Neural cell (in vitro differentiated cells): ENCODE measurements around the gene ASXL1.

Experiments
- CTCF ChIP-seq: fragments of 450-650 bp; IDR thresholded peaks from 2 replicates; pipeline ENCODE4 v1.5.1; 2014; ENCODE audit warnings: antibody characterized with exemption, mild to moderate bottlenecking, moderate library complexity; ENCODE audit not compliant: poor library complexity, severe bottlenecking
- EP300 ChIP-seq: fragments of 450-650 bp; conservative IDR thresholded peaks from 2 replicates; pipeline ENCODE4 v1.6.1; 2014; ENCODE audit warnings: antibody characterized with exemption, mild to moderate bottlenecking, moderate library complexity; ENCODE audit not compliant: poor library complexity, severe bottlenecking
- EZH2 ChIP-seq: fragments of 200-600, 300-800 bp; shearing (Covaris generic), sonication (generic); IDR thresholded peaks from 2 replicates; pipeline ENCODE4 v1.6.1; 2014; ENCODE audit warnings: antibody characterized with exemption, low read length, borderline replicate concordance, mild to moderate bottlenecking; ENCODE audit not compliant: insufficient read depth, poor library complexity, severe bottlenecking
- POLR2AphosphoS5 ChIP-seq: IDR thresholded peaks from 2 replicates; pipeline ENCODE4 v1.6.1; 2012
- TAF1 ChIP-seq: IDR thresholded peaks from 2 replicates; pipeline ENCODE4 v1.6.1; 2012; ENCODE audit warnings: low read depth

- TF ChIP-seq CTCF (no peak), EZH2 (no peak), EP300 (no peak), TAF1 (no peak), POLR2AphosphoS5 (no peak)
Measured at GRCh38 chr20:32315891-32316290, 42.2 kb upstream of the ASXL1 start.
